SIG-M5 treated with dmso at 0.1 percent for 504 hours (cell line): ENCODE measurements around the gene C5orf47.

ENCODE experiments used
- DNase-seq: peaks from one replicate; lab custom pipeline; 2025; ENCODE audit not compliant: unreplicated experiment; lab: John Stamatoyannopoulos, UW

Gene C5orf47, protein sequence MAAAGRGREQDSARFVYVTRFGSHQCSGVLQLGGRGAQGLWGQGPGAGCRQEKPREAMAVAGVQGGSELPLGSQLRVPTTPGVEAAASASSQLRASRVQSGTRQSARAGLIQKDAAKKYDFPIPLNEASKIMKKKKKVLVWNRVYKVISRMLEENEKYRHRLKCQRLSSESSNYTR

GRCh38 chr5:173988554-173989431 is at the start of gene C5orf47:
Gene C5orf47, plus strand, starts transcription at chr5:173989170. Its CDS starts 94 bp downstream, at chr5:173989264.
- no peak for DNase-seq

- DNase-seq: peak; percentile 7
Observed at GRCh38 chr5:173940269-173940668, 48.7 kb upstream of the C5orf47 start.

GRCh38 chr5:173941102-173941501 is 47.9 kb upstream of the C5orf47 start:
- DNase-seq: no peak

GRCh38 chr5:173941758-173942401 is 47.1 kb upstream of the C5orf47 start:
- DNase-seq: no peak

DNA sequence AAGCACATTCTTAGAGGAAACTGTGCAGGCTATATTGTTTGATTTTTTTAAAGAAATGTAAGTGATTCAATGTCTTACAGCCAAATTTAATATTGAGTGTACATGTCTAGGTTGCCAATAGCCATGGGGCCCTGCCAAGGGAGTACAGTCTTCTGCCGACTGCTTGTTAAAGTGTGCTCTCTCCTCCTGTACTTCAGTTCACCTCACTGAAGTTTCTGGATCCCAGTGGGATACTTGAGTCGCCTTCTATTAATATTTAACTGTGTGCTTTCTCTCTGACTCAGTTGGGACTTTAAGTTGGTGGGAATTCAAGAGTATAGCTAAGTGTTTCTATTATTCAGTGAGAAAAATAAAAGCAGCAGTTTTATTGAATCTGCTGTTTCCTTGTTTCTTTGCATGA is 44.5 kb upstream of the C5orf47 start:
- no peak for DNase-seq

- no peak for DNase-seq
Observed at GRCh38 chr5:173945160-173945559, 43.8 kb upstream of the C5orf47 start.

DNA sequence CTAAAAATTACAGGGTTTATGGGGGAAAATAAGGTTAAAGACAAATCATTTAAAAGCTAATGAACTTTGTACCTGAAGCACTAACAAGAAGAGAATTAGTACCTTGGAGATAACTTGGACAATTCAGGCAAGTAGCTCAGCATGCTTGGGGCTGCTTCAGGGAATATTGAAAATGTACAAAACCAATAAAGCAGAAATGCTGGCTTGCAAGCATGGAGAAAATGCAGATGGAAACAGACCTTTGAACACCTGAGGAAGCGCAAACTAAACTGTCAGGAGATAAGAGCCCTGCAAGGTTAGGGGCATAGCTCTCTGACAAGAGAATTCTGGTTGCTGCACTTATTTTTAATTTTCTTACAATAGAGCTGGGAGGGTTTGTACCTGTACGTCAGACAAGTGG is 42.6 kb upstream of the C5orf47 start:
- DNase-seq: no peak

- DNase-seq: no peak
Observed at GRCh38 chr5:173950829-173951228, 38.1 kb upstream of the C5orf47 start.

DNA sequence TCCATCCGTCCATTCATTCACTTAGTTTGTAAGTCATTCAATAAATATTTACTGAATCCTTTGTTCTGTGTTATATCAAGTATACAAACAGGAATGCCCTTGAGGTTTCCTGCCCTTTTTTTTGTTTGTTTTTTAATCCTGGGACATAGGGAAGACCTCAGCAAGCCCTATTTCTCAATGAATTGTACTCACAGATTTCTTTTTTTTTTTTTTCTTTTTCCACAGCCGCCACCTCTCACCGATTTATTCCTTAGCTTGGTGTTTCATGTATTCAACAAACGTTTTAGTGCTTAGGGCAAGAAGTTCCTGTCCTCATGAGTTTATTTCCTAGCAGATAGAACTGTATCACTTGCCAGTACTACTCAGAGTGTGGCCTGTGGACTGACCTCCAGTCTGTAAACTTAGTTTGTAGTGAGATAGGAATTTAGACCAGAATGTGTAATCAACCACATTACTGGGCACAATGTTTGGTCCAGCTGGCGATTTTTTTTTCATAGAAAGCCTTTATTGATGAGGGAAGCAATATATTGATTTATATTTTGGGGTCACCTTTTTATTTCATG is 35.4 kb upstream of the C5orf47 start:
- no peak for DNase-seq

GRCh38 chr5:173954671-173955521 is 34.1 kb upstream of the C5orf47 start:
- DNase-seq: no peak

DNA sequence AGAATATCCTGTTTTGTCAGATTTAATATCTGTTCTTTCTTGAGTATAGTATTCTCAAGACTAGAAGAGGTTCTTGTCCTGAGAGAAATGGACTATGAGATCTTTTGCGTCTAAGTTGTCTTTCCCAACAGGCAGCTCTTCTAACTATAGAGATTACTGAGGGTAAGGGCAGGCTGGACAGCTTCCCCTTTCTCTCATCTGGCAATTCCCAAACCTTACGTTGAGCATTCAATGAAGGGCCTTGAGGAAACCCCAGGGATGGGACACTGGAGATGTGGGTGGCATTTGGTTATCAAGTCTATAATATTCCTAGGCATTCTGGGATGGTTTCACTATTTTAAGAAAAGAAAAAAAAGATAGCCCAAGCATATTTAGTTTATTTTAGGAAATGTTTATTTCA is 28.0 kb upstream of the C5orf47 start:
- DNase-seq: no peak

- DNase-seq: no peak
Observed at GRCh38 chr5:173961418-173961817, 27.6 kb upstream of the C5orf47 start.

GRCh38 chr5:173962436-173962972 is 26.5 kb upstream of the C5orf47 start:
- DNase-seq: no peak

DNA sequence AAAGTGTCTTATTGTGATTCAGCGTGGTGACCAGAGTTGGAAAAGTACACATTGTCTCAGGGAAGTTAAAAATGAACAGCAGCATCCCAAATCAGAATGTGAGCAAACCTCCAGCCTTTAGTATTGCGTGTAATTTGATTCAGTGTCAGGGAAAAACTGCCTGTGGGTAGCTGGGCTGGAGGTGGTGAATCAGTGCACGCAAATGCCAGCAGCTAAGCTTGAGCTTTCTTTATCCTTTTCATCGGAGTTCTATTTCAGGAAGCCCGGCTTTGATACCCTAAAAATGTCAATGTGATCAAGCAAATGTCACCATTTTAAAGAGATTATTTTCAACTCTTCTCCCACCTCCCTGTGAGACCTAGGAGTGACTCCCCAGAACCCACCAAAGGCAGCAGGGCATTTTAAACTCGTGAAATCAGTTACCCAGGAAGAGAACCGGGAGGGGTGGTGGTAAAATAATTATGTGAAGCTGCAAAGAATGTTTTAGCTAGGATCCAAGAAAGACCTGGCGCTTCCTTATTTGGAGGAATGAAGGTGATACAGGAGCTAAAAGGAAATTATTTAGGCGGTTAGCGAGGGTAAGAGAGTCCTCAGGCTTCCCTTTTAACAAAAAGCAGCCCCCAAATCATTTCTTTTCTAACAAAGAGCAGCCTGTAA is 25.7 kb upstream of the C5orf47 start:
- DNase-seq: no peak

GRCh38 chr5:173963867-173964441 is 25.0 kb upstream of the C5orf47 start:
- DNase-seq: no peak

DNA sequence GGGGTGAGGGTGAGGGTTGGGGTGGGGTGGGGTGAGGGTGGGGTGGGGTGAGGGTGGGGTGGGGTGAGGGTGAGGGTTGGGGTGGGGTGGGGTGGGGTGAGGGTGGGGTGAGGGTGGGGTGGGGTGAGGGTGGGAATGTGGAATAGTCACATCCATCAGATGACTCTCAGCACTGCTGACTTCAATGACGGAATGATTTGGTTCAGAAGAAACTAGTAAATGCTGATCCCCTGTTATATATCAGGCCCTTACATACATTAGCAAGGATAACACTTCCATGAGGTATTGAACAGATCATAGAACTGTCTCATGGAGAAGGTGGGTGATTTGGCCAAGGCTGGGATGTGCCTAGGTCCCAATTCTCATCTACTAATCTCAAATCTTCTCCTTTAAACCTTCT is 24.5 kb upstream of the C5orf47 start:
- DNase-seq: no peak

- DNase-seq: no peak
Observed at GRCh38 chr5:173967241-173967640, 21.7 kb upstream of the C5orf47 start.

GRCh38 chr5:173968154-173968797 is 20.7 kb upstream of the C5orf47 start:
- no peak for DNase-seq
